WI38 (cell line): ENCODE results near the gene GNL3.

Experiments used
- H3K4me3 ChIP-seq: 2 replicates; pipeline ENCODE4 v1.5.1; 2011; ENCODE audit warnings: low read depth, mild to moderate bottlenecking, control low read depth, low read length
- TF ChIP-seq, protein P1 (sequence below): IDR thresholded peaks from 2 replicates; pipeline ENCODE4 v1.5.1; 2012; ENCODE audit warnings: low read depth, mild to moderate bottlenecking, control low read depth, low read length

The GNL3 gene, protein sequence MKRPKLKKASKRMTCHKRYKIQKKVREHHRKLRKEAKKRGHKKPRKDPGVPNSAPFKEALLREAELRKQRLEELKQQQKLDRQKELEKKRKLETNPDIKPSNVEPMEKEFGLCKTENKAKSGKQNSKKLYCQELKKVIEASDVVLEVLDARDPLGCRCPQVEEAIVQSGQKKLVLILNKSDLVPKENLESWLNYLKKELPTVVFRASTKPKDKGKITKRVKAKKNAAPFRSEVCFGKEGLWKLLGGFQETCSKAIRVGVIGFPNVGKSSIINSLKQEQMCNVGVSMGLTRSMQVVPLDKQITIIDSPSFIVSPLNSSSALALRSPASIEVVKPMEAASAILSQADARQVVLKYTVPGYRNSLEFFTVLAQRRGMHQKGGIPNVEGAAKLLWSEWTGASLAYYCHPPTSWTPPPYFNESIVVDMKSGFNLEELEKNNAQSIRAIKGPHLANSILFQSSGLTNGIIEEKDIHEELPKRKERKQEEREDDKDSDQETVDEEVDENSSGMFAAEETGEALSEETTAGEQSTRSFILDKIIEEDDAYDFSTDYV

DNA sequence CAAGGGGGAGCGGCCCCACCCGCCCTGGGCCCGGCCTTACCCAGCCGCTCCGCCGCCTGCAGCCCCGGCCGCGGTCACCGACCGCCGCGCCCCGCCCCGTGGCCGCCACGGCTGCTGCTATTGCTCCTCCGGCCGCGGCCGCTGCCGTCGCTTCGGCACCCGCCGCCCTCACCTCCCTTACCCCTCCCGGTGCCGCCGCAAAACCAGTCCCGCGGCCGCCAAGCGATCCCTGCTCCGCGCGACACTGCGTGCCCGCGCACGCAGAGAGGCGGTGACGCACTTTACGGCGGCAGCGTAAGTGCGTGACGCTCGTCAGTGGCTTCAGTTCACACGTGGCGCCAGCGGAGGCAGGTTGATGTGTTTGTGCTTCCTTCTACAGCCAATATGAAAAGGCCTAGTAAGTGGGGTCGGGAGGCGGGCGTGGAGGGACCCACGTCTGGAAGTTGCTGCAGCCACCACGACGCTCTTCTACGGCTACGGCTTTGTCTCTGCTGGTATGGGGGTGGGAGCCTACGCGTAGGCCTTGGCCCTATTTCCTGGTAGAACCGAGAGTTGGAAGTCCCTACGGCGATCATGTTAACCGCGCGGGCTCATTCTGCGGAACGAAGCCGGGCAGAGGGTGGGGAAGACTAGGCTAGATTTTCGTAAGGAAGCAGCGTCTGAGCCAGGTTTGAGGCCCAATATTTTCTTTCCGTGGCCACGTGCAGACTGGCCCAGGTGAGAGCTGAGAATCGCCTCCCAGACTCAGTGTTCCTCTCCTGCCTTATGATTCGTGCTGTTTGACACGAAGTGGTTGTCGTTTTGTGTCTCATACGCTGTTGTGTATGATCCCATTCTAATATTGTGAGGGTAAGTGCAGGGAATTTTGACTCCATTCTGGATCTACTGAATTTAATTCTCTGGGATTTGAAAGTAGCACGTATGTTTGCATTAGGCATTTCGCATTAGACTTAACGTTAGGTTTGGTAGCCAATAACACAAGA lies at the start of gene GNL3, which contains the start of gene PBRM1:
GNL3 (plus strand) TSS at position 324 of the 983 bp plus-strand sequence; CDS start at position 385, 61 bp downstream.
PBRM1 (minus strand) TSS at position 205 of the 983 bp plus-strand sequence.
- TF ChIP-seq, protein P1, sequence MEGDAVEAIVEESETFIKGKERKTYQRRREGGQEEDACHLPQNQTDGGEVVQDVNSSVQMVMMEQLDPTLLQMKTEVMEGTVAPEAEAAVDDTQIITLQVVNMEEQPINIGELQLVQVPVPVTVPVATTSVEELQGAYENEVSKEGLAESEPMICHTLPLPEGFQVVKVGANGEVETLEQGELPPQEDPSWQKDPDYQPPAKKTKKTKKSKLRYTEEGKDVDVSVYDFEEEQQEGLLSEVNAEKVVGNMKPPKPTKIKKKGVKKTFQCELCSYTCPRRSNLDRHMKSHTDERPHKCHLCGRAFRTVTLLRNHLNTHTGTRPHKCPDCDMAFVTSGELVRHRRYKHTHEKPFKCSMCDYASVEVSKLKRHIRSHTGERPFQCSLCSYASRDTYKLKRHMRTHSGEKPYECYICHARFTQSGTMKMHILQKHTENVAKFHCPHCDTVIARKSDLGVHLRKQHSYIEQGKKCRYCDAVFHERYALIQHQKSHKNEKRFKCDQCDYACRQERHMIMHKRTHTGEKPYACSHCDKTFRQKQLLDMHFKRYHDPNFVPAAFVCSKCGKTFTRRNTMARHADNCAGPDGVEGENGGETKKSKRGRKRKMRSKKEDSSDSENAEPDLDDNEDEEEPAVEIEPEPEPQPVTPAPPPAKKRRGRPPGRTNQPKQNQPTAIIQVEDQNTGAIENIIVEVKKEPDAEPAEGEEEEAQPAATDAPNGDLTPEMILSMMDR: no peak
- H3K4me3 ChIP-seq: peak within 1 kb of the TSS; percentile 100

DNA sequence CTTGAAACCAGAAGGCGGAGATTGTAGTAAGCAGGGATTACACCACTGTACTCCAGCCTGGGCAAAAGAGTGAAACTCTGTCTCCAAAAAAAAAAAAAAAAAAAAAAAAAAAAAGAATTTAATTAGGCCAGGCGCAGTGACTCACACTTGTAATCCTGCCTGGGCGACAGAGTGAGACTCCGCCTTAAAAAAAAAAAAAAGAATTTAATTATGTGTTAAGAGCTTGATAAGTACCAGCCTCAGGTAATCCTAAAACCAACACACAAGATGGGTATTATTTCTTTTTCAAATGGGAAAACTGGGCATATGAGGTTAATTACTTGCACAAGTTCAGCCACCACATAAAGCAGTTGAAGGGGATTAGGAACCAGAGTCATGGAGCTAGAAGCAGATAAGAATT lies 49.2 kb upstream of the GNL3 start:
- no peak overlapping the region for H3K4me3 ChIP-seq
- TF ChIP-seq, protein P1: no peak

DNA sequence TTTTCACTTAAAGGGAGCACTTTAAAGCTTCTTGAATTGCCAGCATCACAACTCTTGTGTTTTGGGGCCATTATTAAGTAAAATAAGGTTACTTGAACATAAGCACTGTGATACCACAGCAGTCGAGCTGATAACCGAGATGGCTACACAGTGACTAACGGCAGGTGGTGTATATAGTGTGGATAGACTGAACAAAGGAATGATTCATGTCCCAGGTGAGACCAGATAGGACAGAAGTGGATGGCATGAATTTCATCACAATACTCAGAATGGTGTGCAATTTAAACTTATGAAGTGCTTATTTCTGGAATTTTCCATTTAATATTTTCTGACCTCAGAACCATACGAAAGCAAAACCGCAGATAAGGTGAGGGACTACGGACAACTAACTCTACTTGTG lies 40.3 kb upstream of the GNL3 start:
- H3K4me3 ChIP-seq: no peak overlapping the region
- TF ChIP-seq, protein P1: no peak

DNA sequence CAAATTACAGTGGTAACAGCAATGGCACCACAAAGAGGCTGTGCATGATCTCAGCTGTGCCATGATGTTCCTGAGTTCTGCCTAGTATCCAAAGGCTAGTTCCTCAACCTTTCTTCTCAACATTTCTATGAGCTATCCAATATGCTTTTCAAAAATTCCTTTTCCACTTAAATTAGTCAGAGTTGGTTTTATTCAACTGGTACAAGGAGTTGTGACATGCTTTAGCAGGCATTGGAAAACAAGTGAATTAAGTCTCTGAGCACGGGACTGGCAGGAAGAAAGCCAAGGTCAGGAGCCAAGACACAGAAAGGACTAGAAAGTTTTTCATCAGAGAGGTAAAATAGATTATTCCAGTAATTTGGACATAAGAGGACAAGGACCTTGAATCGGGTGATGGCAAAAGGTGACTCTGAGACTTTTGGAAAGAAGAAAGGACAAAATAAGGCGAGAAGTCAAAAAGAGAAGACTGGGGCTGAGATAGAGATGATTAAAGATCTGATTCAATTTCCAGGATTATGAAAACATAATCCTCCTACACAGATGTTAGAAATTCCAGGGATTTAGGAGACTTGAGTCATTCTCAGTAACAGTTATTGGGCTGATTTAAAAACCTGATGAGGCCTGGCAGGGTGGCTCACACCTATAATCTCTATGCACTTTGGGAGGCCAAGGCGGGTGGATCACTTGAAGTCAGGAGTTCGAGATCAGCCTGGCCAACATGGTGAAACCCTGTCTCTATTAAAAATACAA lies 36.2 kb upstream of the GNL3 start:
- TF ChIP-seq, protein P1: no peak
- H3K4me3 ChIP-seq: no peak overlapping the region

DNA sequence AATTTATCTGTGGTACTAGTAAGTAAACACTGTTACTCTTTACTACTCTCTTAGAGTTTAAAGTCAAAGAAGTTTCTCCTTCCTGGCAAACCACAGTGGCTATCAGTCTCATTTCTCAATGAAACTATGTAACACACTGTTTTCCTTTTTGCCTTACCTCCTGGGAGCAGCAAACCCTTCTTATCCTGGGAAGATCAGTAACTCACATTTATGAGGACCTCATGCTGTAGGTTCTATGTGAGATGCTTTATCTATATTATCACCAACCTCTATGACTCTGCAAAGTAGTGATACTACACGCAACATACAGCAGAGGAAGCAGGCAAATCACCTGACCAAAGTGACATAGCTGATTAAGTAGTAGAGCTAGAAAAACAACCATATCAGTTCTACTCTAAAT lies 35.4 kb upstream of the GNL3 start:
- TF ChIP-seq, protein P1: no peak
- H3K4me3 ChIP-seq: no peak overlapping the region

DNA sequence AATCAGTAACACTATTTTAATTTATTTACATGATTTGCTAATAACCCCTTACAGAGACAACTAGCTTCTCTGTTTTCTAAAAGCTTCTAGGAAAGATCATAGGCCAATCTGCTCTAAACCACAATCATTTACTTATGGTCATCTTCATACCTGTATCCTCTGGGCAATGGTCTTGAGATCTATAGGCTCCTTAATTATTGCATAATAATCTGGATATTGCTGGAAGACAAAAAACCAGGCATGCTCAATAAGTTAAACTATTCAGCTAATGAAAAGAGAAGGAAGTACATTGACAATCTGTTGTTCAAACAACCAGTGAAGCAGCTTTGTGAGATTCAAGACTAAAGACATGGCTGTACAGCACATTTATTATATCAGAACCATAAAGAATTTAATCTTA lies 34.2 kb upstream of the GNL3 start:
- TF ChIP-seq, protein P1: no peak

More for the DNA sequence above, 34.2 kb upstream of the GNL3 start:
- no peak overlapping the region for H3K4me3 ChIP-seq
